ENCODE results near the gene CHD5. TPM values are rescaled to one million over a fixed set of nuclear protein-coding genes. Genes with fewer than 3 reads are reported as not detected.

Gene CHD5
- total and polyA plus RNA-seq, 5 donors from 2014 or later = not detected

- Histone ChIP-seq H3K27ac (ENCODE audit: insufficient read depth, low read length, poor library complexity, severe bottlenecking) (no peak overlapping the region), H3K36me3 (ENCODE audit: control insufficient read depth, insufficient read depth, low read length) (no peaks in the 10 kb centered on the region), H3K27me3 (ENCODE audit: control insufficient read depth, insufficient read depth, low read length) (no peaks in the 10 kb centered on the region), H3K4me3 (ENCODE audit: low read depth, low read length) (no peak overlapping the region), H3K4me1 (ENCODE audit: control insufficient read depth, insufficient read depth, low read length, poor library complexity, severe bottlenecking) (no peaks in the 10 kb centered on the region), H3K9me3 (ENCODE audit: control insufficient read depth in 2 of 2, low read length in 2 of 2) (no peaks in the 10 kb centered on the region)
- ATAC-seq (ENCODE audit: low read depth in 2 of 2) (no peak), DNase-seq (no peak)
- H3K27me3 Mint-ChIP-seq = peaks cover 4% of the 10 kb centered on the region
- H3K4me3 Mint-ChIP-seq = no peak overlapping the region
- no peak overlapping the region for H3K27ac Mint-ChIP-seq
- H3K9me3 Mint-ChIP-seq = peaks cover 0 to 1% (median 0%) of the 10 kb centered on the region in 7 donors
- peaks cover 0 to 6% (median 0%) of the 10 kb centered on the region in 4 donors for H3K4me1 Mint-ChIP-seq
- H3K36me3 Mint-ChIP-seq = no peaks in the 10 kb centered on the region
Measured at GRCh38 chr1:6124341-6124740, 55.8 kb downstream of the CHD5 start.

- H3K36me3 ChIP-seq (ENCODE audit: control insufficient read depth, insufficient read depth, low read length) = no peaks in the 10 kb centered on the region
- ATAC-seq (ENCODE audit: low read depth in 2 of 2) (no peak), DNase-seq (no peak)
- H3K4me3 ChIP-seq (ENCODE audit: low read depth, low read length) = no peak overlapping the region
- no peak overlapping the region for H3K27ac ChIP-seq (ENCODE audit: insufficient read depth, low read length, poor library complexity, severe bottlenecking)
- H3K4me1 Mint-ChIP-seq = peaks cover 0 to 6% (median 0%) of the 10 kb centered on the region in 4 donors
- H3K9me3 ChIP-seq (ENCODE audit: control insufficient read depth in 2 of 2, low read length in 2 of 2) = no peaks in the 10 kb centered on the region
- H3K9me3 Mint-ChIP-seq = peaks cover 0 to 1% (median 0%) of the 10 kb centered on the region in 7 donors
- no peaks in the 10 kb centered on the region for H3K27me3 ChIP-seq (ENCODE audit: control insufficient read depth, insufficient read depth, low read length)
- no peak overlapping the region for H3K27ac Mint-ChIP-seq
- H3K4me3 Mint-ChIP-seq = no peak overlapping the region
- no peaks in the 10 kb centered on the region for H3K4me1 ChIP-seq (ENCODE audit: control insufficient read depth, insufficient read depth, low read length, poor library complexity, severe bottlenecking)
- H3K36me3 Mint-ChIP-seq = no peaks in the 10 kb centered on the region
- H3K27me3 Mint-ChIP-seq = peaks cover 4% of the 10 kb centered on the region
Measured at GRCh38 chr1:6123816-6124215, 56.3 kb downstream of the CHD5 start.

- H3K4me3 Mint-ChIP-seq = no peak overlapping the region
- H3K27me3 ChIP-seq (ENCODE audit: control insufficient read depth, insufficient read depth, low read length) = no peaks in the 10 kb centered on the region
- H3K4me3 ChIP-seq (ENCODE audit: low read depth, low read length) = no peak overlapping the region
- no peak for ATAC-seq (ENCODE audit: low read depth in 2 of 2)
- no peaks in the 10 kb centered on the region for H3K4me1 ChIP-seq (ENCODE audit: control insufficient read depth, insufficient read depth, low read length, poor library complexity, severe bottlenecking)
- no peaks in the 10 kb centered on the region for H3K36me3 ChIP-seq (ENCODE audit: control insufficient read depth, insufficient read depth, low read length)
- no peaks in the 10 kb centered on the region for H3K36me3 Mint-ChIP-seq
- no peak overlapping the region for H3K27ac ChIP-seq (ENCODE audit: insufficient read depth, low read length, poor library complexity, severe bottlenecking)
- no peak overlapping the region for H3K27ac Mint-ChIP-seq
- peaks cover 0 to 6% (median 0%) of the 10 kb centered on the region in 4 donors for H3K4me1 Mint-ChIP-seq
- H3K9me3 ChIP-seq (ENCODE audit: control insufficient read depth in 2 of 2, low read length in 2 of 2) = no peaks in the 10 kb centered on the region
- DNase-seq = no peak
- H3K27me3 Mint-ChIP-seq = peaks cover 4% of the 10 kb centered on the region
- peaks cover 0 to 1% (median 0%) of the 10 kb centered on the region in 7 donors for H3K9me3 Mint-ChIP-seq
Measured at GRCh38 chr1:6123083-6123482, 57.0 kb downstream of the CHD5 start.

- ATAC-seq (ENCODE audit: low read depth in 2 of 2) (no peak), DNase-seq (no peak)
- H3K9me3 ChIP-seq (ENCODE audit: control insufficient read depth in 2 of 2, low read length in 2 of 2) = peaks cover 0 to 6% of the 10 kb centered on the region in 2 experiments
- no peak overlapping the region for H3K27ac ChIP-seq (ENCODE audit: insufficient read depth, low read length, poor library complexity, severe bottlenecking)
- H3K4me1 ChIP-seq (ENCODE audit: control insufficient read depth, insufficient read depth, low read length, poor library complexity, severe bottlenecking) = no peaks in the 10 kb centered on the region
- H3K36me3 ChIP-seq (ENCODE audit: control insufficient read depth, insufficient read depth, low read length) = no peaks in the 10 kb centered on the region
- H3K4me3 ChIP-seq (ENCODE audit: low read depth, low read length) = no peak overlapping the region
- Mint-ChIP-seq H3K9me3 (peaks cover 0 to 9% (median 3%) of the 10 kb centered on the region in 7 donors), H3K27me3 (peaks cover under 1% of the 10 kb centered on the region), H3K4me3 (no peak overlapping the region), H3K4me1 (peaks cover 0 to 3% (median under 1%) of the 10 kb centered on the region in 4 donors), H3K27ac (no peak overlapping the region), H3K36me3 (peaks cover under 1% of the 10 kb centered on the region)
- peaks cover 2% of the 10 kb centered on the region for H3K27me3 ChIP-seq (ENCODE audit: control insufficient read depth, insufficient read depth, low read length)
Measured at GRCh38 chr1:6121651-6122370, 58.3 kb downstream of the CHD5 start.

DNA sequence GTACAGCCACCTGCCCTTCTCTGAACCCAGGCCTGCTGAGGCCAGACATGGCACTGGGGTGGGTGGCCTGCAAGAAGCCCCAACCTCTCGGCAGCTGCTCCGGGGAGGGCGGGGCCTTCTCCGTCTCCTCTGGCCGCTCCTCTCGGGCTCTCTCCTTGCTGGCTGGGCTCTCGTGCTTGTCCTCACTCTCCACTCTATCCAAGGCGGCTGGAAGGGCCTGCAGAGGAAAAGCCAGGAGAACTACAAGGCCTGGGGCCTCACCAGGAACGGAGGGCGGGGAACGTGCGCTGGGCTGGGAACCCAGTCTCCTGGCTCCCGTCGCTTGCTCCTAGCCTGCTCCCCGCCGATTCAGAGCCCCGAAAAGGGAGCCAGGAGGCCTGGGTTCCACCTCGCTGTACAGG is 59.1 kb downstream of the CHD5 start:
- no peaks in the 10 kb centered on the region for H3K27me3 Mint-ChIP-seq
- Histone ChIP-seq H3K27ac (ENCODE audit: insufficient read depth, low read length, poor library complexity, severe bottlenecking) (no peak overlapping the region), H3K4me3 (ENCODE audit: low read depth, low read length) (no peak overlapping the region), H3K27me3 (ENCODE audit: control insufficient read depth, insufficient read depth, low read length) (peaks cover 2% of the 10 kb centered on the region), H3K36me3 (ENCODE audit: control insufficient read depth, insufficient read depth, low read length) (no peaks in the 10 kb centered on the region), H3K4me1 (ENCODE audit: control insufficient read depth, insufficient read depth, low read length, poor library complexity, severe bottlenecking) (no peaks in the 10 kb centered on the region), H3K9me3 (ENCODE audit: control insufficient read depth in 2 of 2, low read length in 2 of 2) (peaks cover 0 to 6% of the 10 kb centered on the region in 2 experiments)
- ATAC-seq (ENCODE audit: low read depth in 2 of 2) = no peak
- H3K27ac Mint-ChIP-seq = no peak overlapping the region
- H3K4me3 Mint-ChIP-seq = no peak overlapping the region
- DNase-seq = no peak
- H3K9me3 Mint-ChIP-seq = peaks cover 0 to 12% (median 5%) of the 10 kb centered on the region in 7 donors
- H3K4me1 Mint-ChIP-seq = peaks cover 0 to 5% (median 4%) of the 10 kb centered on the region in 4 donors
- peaks cover 3% of the 10 kb centered on the region for H3K36me3 Mint-ChIP-seq

- Histone ChIP-seq H3K27ac (ENCODE audit: insufficient read depth, low read length, poor library complexity, severe bottlenecking) (no peak overlapping the region), H3K4me1 (ENCODE audit: control insufficient read depth, insufficient read depth, low read length, poor library complexity, severe bottlenecking) (no peaks in the 10 kb centered on the region), H3K4me3 (ENCODE audit: low read depth, low read length) (no peak overlapping the region), H3K36me3 (ENCODE audit: control insufficient read depth, insufficient read depth, low read length) (no peaks in the 10 kb centered on the region), H3K9me3 (ENCODE audit: control insufficient read depth in 2 of 2, low read length in 2 of 2) (peaks cover 0 to 6% of the 10 kb centered on the region in 2 experiments), H3K27me3 (ENCODE audit: control insufficient read depth, insufficient read depth, low read length) (peaks cover 4% of the 10 kb centered on the region)
- H3K27ac Mint-ChIP-seq = no peak overlapping the region
- peaks cover 3% of the 10 kb centered on the region for H3K36me3 Mint-ChIP-seq
- ATAC-seq (ENCODE audit: low read depth in 2 of 2) (no peak), DNase-seq (no peak)
- H3K4me1 Mint-ChIP-seq = peaks cover 0 to 5% (median 4%) of the 10 kb centered on the region in 4 donors
- no peak overlapping the region for H3K4me3 Mint-ChIP-seq
- no peaks in the 10 kb centered on the region for H3K27me3 Mint-ChIP-seq
- H3K9me3 Mint-ChIP-seq = peaks cover 0 to 12% (median 5%) of the 10 kb centered on the region in 7 donors
Measured at GRCh38 chr1:6118415-6118814, 61.7 kb downstream of the CHD5 start.

- no peaks in the 10 kb centered on the region for H3K4me1 ChIP-seq (ENCODE audit: control insufficient read depth, insufficient read depth, low read length, poor library complexity, severe bottlenecking)
- H3K27me3 Mint-ChIP-seq = no peaks in the 10 kb centered on the region
- peaks cover 4% of the 10 kb centered on the region for H3K27me3 ChIP-seq (ENCODE audit: control insufficient read depth, insufficient read depth, low read length)
- peaks cover 0 to 6% of the 10 kb centered on the region in 2 experiments for H3K9me3 ChIP-seq (ENCODE audit: control insufficient read depth in 2 of 2, low read length in 2 of 2)
- peaks cover 3% of the 10 kb centered on the region for H3K36me3 Mint-ChIP-seq
- H3K4me3 ChIP-seq (ENCODE audit: low read depth, low read length) = no peak overlapping the region
- H3K9me3 Mint-ChIP-seq = peaks cover 0 to 12% (median 5%) of the 10 kb centered on the region in 7 donors
- H3K27ac ChIP-seq (ENCODE audit: insufficient read depth, low read length, poor library complexity, severe bottlenecking) = no peak overlapping the region
- DNase-seq (no peak), ATAC-seq (ENCODE audit: low read depth in 2 of 2) (no peak)
- no peaks in the 10 kb centered on the region for H3K36me3 ChIP-seq (ENCODE audit: control insufficient read depth, insufficient read depth, low read length)
- H3K4me1 Mint-ChIP-seq = peaks cover 0 to 5% (median 4%) of the 10 kb centered on the region in 4 donors
- H3K4me3 Mint-ChIP-seq = no peak overlapping the region
- no peak overlapping the region for H3K27ac Mint-ChIP-seq
Measured at GRCh38 chr1:6117624-6118023, 62.5 kb downstream of the CHD5 start.

DNA sequence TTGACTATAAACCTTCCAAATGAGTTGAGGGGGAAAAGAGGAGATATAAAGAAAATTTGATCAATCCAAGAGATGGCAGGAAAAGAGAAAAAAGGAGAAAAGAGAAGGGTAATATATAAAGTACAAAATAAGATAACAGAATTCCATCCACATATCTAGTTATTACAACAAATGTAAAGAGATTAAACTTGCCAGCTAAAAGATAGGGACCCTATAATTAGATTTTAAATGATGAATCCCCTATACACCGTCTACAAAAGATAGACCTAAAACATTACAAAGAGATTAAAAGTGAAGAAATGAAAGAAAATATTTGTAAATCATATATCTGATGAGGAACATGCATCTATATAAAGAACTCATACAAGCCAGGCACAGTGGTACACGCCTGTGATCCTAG is 63.1 kb downstream of the CHD5 start:
- Histone ChIP-seq H3K27me3 (ENCODE audit: control insufficient read depth, insufficient read depth, low read length) (peaks cover 4% of the 10 kb centered on the region), H3K36me3 (ENCODE audit: control insufficient read depth, insufficient read depth, low read length) (no peaks in the 10 kb centered on the region), H3K4me1 (ENCODE audit: control insufficient read depth, insufficient read depth, low read length, poor library complexity, severe bottlenecking) (no peaks in the 10 kb centered on the region), H3K9me3 (ENCODE audit: control insufficient read depth in 2 of 2, low read length in 2 of 2) (peaks cover 0 to 6% of the 10 kb centered on the region in 2 experiments), H3K27ac (ENCODE audit: insufficient read depth, low read length, poor library complexity, severe bottlenecking) (no peak overlapping the region), H3K4me3 (ENCODE audit: low read depth, low read length) (no peak overlapping the region)
- Mint-ChIP-seq H3K27me3 (no peaks in the 10 kb centered on the region), H3K36me3 (peaks cover 3% of the 10 kb centered on the region), H3K4me3 (no peak overlapping the region), H3K4me1 (peaks cover 0 to 5% (median 4%) of the 10 kb centered on the region in 4 donors), H3K9me3 (peaks cover 0 to 12% (median 5%) of the 10 kb centered on the region in 7 donors), H3K27ac (no peak overlapping the region)
- no peak for ATAC-seq (ENCODE audit: low read depth in 2 of 2)
- DNase-seq = no peak

Measured in CD4-positive, CD25-positive, alpha-beta regulatory T cell (primary cell).